WTC11 (cell line): Measurements from ENCODE around the gene LAMTOR4.

Experiments
- CBFB ChIP-seq: sonication (generic); formaldehyde crosslinking; IDR thresholded peaks from 2 replicates; pipeline ENCODE4 v1.8.1; 2022; ENCODE audit warnings: mild to moderate bottlenecking, low read depth, missing genetic modification reagents
- CREB1 ChIP-seq: sonication (generic); formaldehyde crosslinking; IDR thresholded peaks from 2 replicates; pipeline ENCODE4 v1.8.0; 2023; ENCODE audit warnings: mild to moderate bottlenecking, missing genetic modification reagents
- CREM ChIP-seq: sonication (generic); formaldehyde crosslinking; IDR thresholded peaks from 2 replicates; pipeline ENCODE4 v1.8.1; 2022; ENCODE audit warnings: mild to moderate bottlenecking, missing genetic modification reagents, moderate library complexity
- CTCF ChIP-seq: fragments of 200-600 bp; IDR thresholded peaks from 2 replicates; pipeline ENCODE4 v1.8.0; 2022; ENCODE audit warnings: antibody characterized with exemption
- ETV6 ChIP-seq: sonication (generic); formaldehyde crosslinking; IDR thresholded peaks from 2 replicates; pipeline ENCODE4 v1.8.1; 2022; ENCODE audit warnings: mild to moderate bottlenecking, missing genetic modification reagents
- JUN ChIP-seq: sonication (generic); formaldehyde crosslinking; IDR thresholded peaks from 2 replicates; pipeline ENCODE4 v1.8.0; 2023; ENCODE audit warnings: mild to moderate bottlenecking, missing genetic modification reagents
- MAX ChIP-seq: sonication (generic); formaldehyde crosslinking; IDR thresholded peaks from 2 replicates; pipeline ENCODE4 v1.8.0; 2022; ENCODE audit warnings: mild to moderate bottlenecking, missing genetic modification reagents
- SMAD3 ChIP-seq: sonication (generic); formaldehyde crosslinking; IDR thresholded peaks from 2 replicates; pipeline ENCODE4 v1.8.0; 2022; ENCODE audit warnings: missing genetic modification reagents, mild to moderate bottlenecking, borderline replicate concordance
- SP1 ChIP-seq: sonication (generic); formaldehyde crosslinking; conservative IDR thresholded peaks from 2 replicates; pipeline ENCODE4 v1.8.1; 2022; ENCODE audit warnings: missing genetic modification reagents
- USF2 ChIP-seq: sonication (generic); formaldehyde crosslinking; IDR thresholded peaks from 2 replicates; pipeline ENCODE4 v1.8.1; 2023; ENCODE audit warnings: mild to moderate bottlenecking, missing genetic modification reagents, moderate library complexity
- ZNF263 ChIP-seq: sonication (generic); formaldehyde crosslinking; IDR thresholded peaks from 2 replicates; pipeline ENCODE4 v1.8.1; 2022; ENCODE audit warnings: low read depth, mild to moderate bottlenecking, moderate library complexity, missing genetic modification reagents
- TF ChIP-seq, protein P1 (sequence below): sonication (generic); formaldehyde crosslinking; IDR thresholded peaks from 2 replicates; pipeline ENCODE4 v1.8.1; 2023; ENCODE audit warnings: mild to moderate bottlenecking, missing genetic modification reagents, moderate library complexity

DNA sequence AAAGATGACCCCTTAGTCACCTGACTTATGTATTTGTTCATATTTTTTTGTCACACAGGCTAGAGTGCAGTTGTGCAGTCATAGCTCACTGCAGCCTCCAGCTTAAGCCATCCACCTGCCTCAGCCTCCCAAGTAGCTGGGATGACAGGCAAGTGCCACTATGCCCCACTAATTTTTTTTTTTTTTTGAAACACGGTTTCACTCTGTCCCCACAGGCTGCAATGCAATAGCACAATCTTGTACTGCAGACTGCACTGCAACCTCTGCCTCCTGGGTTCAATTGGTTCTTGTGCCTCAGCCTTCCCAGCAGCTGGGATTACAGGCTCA lies 20.1 kb upstream of the LAMTOR4 start:
- TF ChIP-seq SP1 (CRISPR knock-in tag), result no peak
- no peak for TF ChIP-seq CBFB (CRISPR knock-in tag)
- no peak for TF ChIP-seq CTCF
- TF ChIP-seq JUN, result no peak
- no peak for TF ChIP-seq SMAD3 (CRISPR knock-in tag)
- TF ChIP-seq CREB1, result no peak
- TF ChIP-seq USF2, result no peak
- no peak for TF ChIP-seq MAX (CRISPR knock-in tag)
- TF ChIP-seq ETV6 (CRISPR knock-in tag), result no peak
- no peak for TF ChIP-seq ZNF263
- TF ChIP-seq CREM (CRISPR knock-in tag), result no peak
- TF ChIP-seq, protein P1, sequence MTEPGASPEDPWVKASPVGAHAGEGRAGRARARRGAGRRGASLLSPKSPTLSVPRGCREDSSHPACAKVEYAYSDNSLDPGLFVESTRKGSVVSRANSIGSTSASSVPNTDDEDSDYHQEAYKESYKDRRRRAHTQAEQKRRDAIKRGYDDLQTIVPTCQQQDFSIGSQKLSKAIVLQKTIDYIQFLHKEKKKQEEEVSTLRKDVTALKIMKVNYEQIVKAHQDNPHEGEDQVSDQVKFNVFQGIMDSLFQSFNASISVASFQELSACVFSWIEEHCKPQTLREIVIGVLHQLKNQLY (CRISPR knock-in tag), result no peak
